H1 (cell line): Measurements from ENCODE around the gene SYT13. TPM values are rescaled to one million over a fixed set of nuclear protein-coding genes. Genes with fewer than 3 reads are reported as not detected.

ENCODE experiments used
- CHD2 ChIP-seq: IDR thresholded peaks from 2 replicates; pipeline ENCODE4 v1.6.1; 2012; ENCODE audit warnings: low read length, improper control_type of control experiment
- CTBP2 ChIP-seq: IDR thresholded peaks from 2 replicates; pipeline ENCODE4 v1.7.0; 2011; ENCODE audit warnings: borderline replicate concordance, mild to moderate bottlenecking, moderate library complexity, mixed read lengths, low read length; ENCODE audit not compliant: insufficient read depth, insufficient read length
- JUND ChIP-seq: IDR thresholded peaks from 2 replicates; pipeline ENCODE4 v1.6.1; 2011; ENCODE audit warnings: mild to moderate bottlenecking, improper control_type of control experiment, low read length
- RBBP5 ChIP-seq: IDR thresholded peaks from 2 replicates; pipeline ENCODE4 v1.7.1; 2012; ENCODE audit warnings: low read depth, mild to moderate bottlenecking, inconsistent platforms, low read length, moderate library complexity, borderline replicate concordance
- TEAD4 ChIP-seq: IDR thresholded peaks from 2 replicates; pipeline ENCODE4 v1.6.1; 2012; ENCODE audit warnings: low read depth, low read length, inconsistent platforms, mixed read lengths
- polyA plus RNA-seq, 7 experiments: library from polyadenylated mRNA; depleted of rRNA in 3 of 7; stranded (reverse) in 5 of 7; unstranded in 2 of 7; fragments of >200 nt in 5 of 7; fragments of 200-250 nt in 2 of 7; gene quantifications; 1 replicate in 5 of 7; 2 replicates in 1 of 7; 4 replicates in 1 of 7; pipeline versions ENCODE4 v1.2.1 to v1.2.3, GENCODE V29; 2011 to 2013; ENCODE audit warnings: missing spikeins in 2 of 7, mixed read lengths in 2 of 7
- total RNA-seq: library from RNA; stranded (reverse); fragmentation: NEBNext Ultra II Directional; extraction: Animal tissue kit (Norgen Biotek cat#: 25700); gene quantifications from 2 replicates; pipeline ENCODE4 v1.2.1, GENCODE V29; 2021
- TF ChIP-seq, protein P1 (sequence below): fragments of 300-600 bp; sonication (generic); IDR thresholded peaks from 2 replicates; pipeline ENCODE4 v1.7.1; 2012; ENCODE audit warnings: low read length, moderate library complexity, mild to moderate bottlenecking, inconsistent platforms; ENCODE audit not compliant: insufficient replicate concordance

Gene SYT13
- total and polyA plus RNA-seq, 2 of the 8 experiments (the other 6 are each of a cell fraction or from before 2014, with no cell fraction given) = 4.8 to 13.2 TPM

DNA sequence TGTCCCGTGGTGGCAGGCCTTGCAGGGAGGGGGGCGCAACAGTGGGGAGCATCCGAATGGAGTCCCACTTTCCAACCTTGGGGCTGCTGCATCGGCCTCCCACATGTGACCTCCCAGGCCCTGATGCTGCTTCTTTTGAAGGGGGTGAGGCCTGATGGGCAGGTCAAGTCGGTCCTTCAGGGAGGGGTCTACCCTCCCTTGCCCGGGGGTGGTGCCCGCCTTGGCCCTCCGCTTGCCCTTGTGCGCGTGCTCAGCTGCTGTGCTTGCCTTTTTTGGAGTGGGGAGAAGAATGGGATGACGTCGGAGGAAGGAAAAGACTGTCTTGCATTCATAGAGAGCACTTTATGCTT is 72.8 kb downstream of the SYT13 start (continued):
- TF ChIP-seq, protein P1, sequence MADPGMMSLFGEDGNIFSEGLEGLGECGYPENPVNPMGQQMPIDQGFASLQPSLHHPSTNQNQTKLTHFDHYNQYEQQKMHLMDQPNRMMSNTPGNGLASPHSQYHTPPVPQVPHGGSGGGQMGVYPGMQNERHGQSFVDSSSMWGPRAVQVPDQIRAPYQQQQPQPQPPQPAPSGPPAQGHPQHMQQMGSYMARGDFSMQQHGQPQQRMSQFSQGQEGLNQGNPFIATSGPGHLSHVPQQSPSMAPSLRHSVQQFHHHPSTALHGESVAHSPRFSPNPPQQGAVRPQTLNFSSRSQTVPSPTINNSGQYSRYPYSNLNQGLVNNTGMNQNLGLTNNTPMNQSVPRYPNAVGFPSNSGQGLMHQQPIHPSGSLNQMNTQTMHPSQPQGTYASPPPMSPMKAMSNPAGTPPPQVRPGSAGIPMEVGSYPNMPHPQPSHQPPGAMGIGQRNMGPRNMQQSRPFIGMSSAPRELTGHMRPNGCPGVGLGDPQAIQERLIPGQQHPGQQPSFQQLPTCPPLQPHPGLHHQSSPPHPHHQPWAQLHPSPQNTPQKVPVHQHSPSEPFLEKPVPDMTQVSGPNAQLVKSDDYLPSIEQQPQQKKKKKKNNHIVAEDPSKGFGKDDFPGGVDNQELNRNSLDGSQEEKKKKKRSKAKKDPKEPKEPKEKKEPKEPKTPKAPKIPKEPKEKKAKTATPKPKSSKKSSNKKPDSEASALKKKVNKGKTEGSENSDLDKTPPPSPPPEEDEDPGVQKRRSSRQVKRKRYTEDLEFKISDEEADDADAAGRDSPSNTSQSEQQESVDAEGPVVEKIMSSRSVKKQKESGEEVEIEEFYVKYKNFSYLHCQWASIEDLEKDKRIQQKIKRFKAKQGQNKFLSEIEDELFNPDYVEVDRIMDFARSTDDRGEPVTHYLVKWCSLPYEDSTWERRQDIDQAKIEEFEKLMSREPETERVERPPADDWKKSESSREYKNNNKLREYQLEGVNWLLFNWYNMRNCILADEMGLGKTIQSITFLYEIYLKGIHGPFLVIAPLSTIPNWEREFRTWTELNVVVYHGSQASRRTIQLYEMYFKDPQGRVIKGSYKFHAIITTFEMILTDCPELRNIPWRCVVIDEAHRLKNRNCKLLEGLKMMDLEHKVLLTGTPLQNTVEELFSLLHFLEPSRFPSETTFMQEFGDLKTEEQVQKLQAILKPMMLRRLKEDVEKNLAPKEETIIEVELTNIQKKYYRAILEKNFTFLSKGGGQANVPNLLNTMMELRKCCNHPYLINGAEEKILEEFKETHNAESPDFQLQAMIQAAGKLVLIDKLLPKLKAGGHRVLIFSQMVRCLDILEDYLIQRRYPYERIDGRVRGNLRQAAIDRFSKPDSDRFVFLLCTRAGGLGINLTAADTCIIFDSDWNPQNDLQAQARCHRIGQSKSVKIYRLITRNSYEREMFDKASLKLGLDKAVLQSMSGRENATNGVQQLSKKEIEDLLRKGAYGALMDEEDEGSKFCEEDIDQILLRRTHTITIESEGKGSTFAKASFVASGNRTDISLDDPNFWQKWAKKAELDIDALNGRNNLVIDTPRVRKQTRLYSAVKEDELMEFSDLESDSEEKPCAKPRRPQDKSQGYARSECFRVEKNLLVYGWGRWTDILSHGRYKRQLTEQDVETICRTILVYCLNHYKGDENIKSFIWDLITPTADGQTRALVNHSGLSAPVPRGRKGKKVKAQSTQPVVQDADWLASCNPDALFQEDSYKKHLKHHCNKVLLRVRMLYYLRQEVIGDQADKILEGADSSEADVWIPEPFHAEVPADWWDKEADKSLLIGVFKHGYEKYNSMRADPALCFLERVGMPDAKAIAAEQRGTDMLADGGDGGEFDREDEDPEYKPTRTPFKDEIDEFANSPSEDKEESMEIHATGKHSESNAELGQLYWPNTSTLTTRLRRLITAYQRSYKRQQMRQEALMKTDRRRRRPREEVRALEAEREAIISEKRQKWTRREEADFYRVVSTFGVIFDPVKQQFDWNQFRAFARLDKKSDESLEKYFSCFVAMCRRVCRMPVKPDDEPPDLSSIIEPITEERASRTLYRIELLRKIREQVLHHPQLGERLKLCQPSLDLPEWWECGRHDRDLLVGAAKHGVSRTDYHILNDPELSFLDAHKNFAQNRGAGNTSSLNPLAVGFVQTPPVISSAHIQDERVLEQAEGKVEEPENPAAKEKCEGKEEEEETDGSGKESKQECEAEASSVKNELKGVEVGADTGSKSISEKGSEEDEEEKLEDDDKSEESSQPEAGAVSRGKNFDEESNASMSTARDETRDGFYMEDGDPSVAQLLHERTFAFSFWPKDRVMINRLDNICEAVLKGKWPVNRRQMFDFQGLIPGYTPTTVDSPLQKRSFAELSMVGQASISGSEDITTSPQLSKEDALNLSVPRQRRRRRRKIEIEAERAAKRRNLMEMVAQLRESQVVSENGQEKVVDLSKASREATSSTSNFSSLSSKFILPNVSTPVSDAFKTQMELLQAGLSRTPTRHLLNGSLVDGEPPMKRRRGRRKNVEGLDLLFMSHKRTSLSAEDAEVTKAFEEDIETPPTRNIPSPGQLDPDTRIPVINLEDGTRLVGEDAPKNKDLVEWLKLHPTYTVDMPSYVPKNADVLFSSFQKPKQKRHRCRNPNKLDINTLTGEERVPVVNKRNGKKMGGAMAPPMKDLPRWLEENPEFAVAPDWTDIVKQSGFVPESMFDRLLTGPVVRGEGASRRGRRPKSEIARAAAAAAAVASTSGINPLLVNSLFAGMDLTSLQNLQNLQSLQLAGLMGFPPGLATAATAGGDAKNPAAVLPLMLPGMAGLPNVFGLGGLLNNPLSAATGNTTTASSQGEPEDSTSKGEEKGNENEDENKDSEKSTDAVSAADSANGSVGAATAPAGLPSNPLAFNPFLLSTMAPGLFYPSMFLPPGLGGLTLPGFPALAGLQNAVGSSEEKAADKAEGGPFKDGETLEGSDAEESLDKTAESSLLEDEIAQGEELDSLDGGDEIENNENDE = no peak
- no peak for TF ChIP-seq RBBP5
- no peak for TF ChIP-seq CHD2
- no peak for TF ChIP-seq JUND
- no peak for TF ChIP-seq CTBP2
- no peak for TF ChIP-seq TEAD4
